H1 (cell line): ENCODE data around the gene FAR2. TPM values are rescaled to one million over a fixed set of nuclear protein-coding genes. Genes with fewer than 3 reads are reported as not detected.

ENCODE experiments used
- ZNF274 ChIP-seq: IDR thresholded peaks from 2 replicates; pipeline ENCODE4 v1.7.0; 2012; ENCODE audit warnings: low read length, borderline replicate concordance; ENCODE audit errors: extremely low read depth
- polyA plus RNA-seq, 7 experiments: library from polyadenylated mRNA; depleted of rRNA in 3 of 7; stranded (reverse) in 5 of 7; unstranded in 2 of 7; fragments of >200 nt in 5 of 7; fragments of 200-250 nt in 2 of 7; gene quantifications; 1 replicate in 5 of 7; 2 replicates in 1 of 7; 4 replicates in 1 of 7; pipeline versions ENCODE4 v1.2.1 to v1.2.3, GENCODE V29; 2011 to 2013; ENCODE audit warnings: missing spikeins in 2 of 7, mixed read lengths in 2 of 7
- total RNA-seq: library from RNA; stranded (reverse); fragmentation: NEBNext Ultra II Directional; extraction: Animal tissue kit (Norgen Biotek cat#: 25700); gene quantifications from 2 replicates; pipeline ENCODE4 v1.2.1, GENCODE V29; 2021

The FAR2 gene
- total and polyA plus RNA-seq, 2 of the 8 experiments (the other 6 are each of a cell fraction or from before 2014, with no cell fraction given) = 24.0 to 24.1 TPM

GRCh38 chr12:29365091-29365490 is 216.0 kb downstream of the FAR2 start (continued):
- no peak for TF ChIP-seq ZNF274
